SK-N-MC (cell line): Measurements from ENCODE around the gene DPEP2.
"Not testable (repeated sequence)": the region's sequence is repeated elsewhere in the genome, so short reads cannot be mapped to it uniquely, and the experiment has no call there.

Experiments used
- DNase-seq: peaks from one replicate; pipeline ENCODE4 v3.0.0-alpha.2; 2011; ENCODE audit warnings: low read depth, low spot score
- H3K27ac ChIP-seq: fragments of 200-600 bp; sonication (generic); 2 replicates; pipeline ENCODE4 v1.5.1; 2016; ENCODE audit warnings: mixed run types
- H3K36me3 ChIP-seq: fragments of 200-600 bp; sonication (generic); 2 replicates; pipeline ENCODE4 v1.6.1; 2017; ENCODE audit warnings: antibody characterized with exemption, low read length, mixed read lengths; ENCODE audit not compliant: insufficient read depth
- H3K4me3 ChIP-seq: fragments of 200-600 bp; sonication (generic); 2 replicates; pipeline ENCODE4 v1.5.1; 2016
- H3K9ac ChIP-seq: fragments of 200-600 bp; sonication (generic); 2 replicates; pipeline ENCODE4 v1.8.0; 2017; ENCODE audit warnings: mixed run types, mixed read lengths; ENCODE audit not compliant: insufficient read length
- H3K9me3 ChIP-seq: fragments of 200-600 bp; sonication (generic); 2 replicates; pipeline ENCODE4 v1.6.1; 2017; ENCODE audit warnings: low read depth, mild to moderate bottlenecking, antibody characterized with exemption, low read length, moderate library complexity, mixed read lengths
- EZH2 ChIP-seq: fragments of 200-600 bp; sonication (generic); IDR thresholded peaks from one replicate; pipeline ENCODE4 v1.6.1; 2017; ENCODE audit warnings: antibody characterized with exemption
- FOXP2 ChIP-seq: optimal IDR thresholded peaks from 2 replicates; pipeline ENCODE3; 2011; ENCODE audit warnings: mild to moderate bottlenecking, moderate library complexity; ENCODE audit not compliant: insufficient read depth; ENCODE audit errors: extremely low read length, control extremely low read depth
- POLR2AphosphoS5 ChIP-seq: IDR thresholded peaks from 2 replicates; pipeline ENCODE4 v1.6.1; 2012; ENCODE audit warnings: mild to moderate bottlenecking, low read depth, low read length, borderline replicate concordance

DPEP2 gene

DNA sequence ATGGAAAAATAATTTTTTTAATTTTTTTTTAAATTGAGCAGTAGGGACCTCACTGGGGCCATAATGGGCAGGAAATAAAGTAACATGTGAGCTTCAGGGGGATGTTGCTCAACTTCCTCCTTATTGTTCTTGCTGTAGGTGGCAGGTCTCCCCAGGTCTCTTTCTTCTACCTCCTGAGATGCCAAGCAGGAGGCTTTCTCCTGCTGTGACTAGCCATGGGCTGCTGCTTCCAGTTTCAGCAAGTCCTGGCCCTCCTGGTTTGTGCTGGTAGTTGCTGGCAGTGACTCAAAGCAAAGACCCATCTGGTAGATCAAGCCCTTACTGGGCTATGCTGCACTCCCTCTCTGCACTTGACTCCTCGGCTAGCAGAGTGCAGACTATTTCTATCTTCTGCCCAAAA is 14.2 kb upstream of the DPEP2 start:
- DNase-seq: no peak
- H3K9ac ChIP-seq: no peak overlapping the region
- H3K9me3 ChIP-seq: no peaks in the 10 kb centered on the region
- H3K4me3 ChIP-seq: no peak overlapping the region
- TF ChIP-seq EZH2 (no peak), FOXP2 (no peak), POLR2AphosphoS5 (no peak)
- no peaks in the 10 kb centered on the region for H3K36me3 ChIP-seq
- no peak overlapping the region for H3K27ac ChIP-seq

DNA sequence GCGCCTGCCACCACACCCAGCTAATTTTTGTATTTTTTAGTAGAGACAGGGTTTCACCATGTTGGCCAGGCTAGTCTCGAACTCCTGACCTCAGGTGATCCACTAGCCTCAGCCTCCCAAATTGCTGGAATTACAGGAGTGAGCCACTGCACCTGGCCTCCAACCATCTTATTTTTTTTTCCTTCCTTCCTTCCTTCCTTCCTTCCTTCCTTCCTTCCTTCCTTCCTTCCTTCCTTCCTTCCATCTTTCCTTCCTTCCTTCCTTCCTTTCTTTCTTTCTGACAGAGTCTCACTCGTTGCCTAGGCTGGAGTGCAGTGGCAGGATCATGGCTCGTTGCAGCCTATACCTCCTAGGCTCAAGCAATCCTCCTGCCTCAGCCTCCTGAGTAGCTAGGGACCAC is 10.6 kb upstream of the DPEP2 start:
- H3K36me3 ChIP-seq, H3K4me3 ChIP-seq, DNase-seq, H3K9ac ChIP-seq, H3K9me3 ChIP-seq, H3K27ac ChIP-seq: not testable (repeated sequence)

DNA sequence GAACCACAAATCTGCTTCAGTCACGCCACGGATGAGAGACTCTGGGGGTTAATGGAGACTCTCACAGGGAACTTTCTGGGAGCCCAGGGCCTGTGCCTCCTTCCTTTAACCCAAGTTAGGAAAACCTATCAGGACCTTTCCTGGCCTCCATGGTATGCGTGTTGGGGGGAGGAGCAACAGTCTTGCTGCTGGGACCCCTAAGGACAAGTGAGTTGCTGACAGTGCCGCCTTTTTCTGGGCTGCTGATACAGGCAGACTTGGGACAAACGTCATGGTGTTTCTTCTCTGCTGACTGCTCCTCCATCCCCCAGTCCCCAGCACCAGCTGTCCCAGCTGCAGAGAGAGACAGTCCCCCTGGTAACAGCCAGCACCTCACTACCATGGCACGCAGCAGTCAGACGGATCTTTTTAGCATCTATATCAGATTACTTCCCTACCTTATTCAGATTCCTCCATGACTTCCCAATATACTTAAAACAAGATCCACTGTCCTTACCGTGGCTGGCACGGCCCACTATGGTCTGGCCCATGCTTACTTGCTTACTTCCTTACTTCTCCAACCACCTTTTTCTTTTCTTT is 10.0 kb upstream of the DPEP2 start:
- DNase-seq: no peak
- Histone ChIP-seq H3K27ac (no peak overlapping the region), H3K9ac (no peak overlapping the region), H3K36me3 (no peaks in the 10 kb centered on the region), H3K4me3 (no peak overlapping the region), H3K9me3 (no peaks in the 10 kb centered on the region)
- TF ChIP-seq FOXP2 (no peak), POLR2AphosphoS5 (no peak), EZH2 (no peak)

GRCh38 chr16:68005786-68006286 is 6.6 kb upstream of the DPEP2 start:
- no peaks in the 10 kb centered on the region for H3K36me3 ChIP-seq
- no peak overlapping the region for H3K9ac ChIP-seq
- DNase-seq: no peak
- no peak for TF ChIP-seq FOXP2
- no peak for TF ChIP-seq EZH2
- TF ChIP-seq POLR2AphosphoS5: no peak
- no peak overlapping the region for H3K4me3 ChIP-seq
- no peak overlapping the region for H3K27ac ChIP-seq
- no peaks in the 10 kb centered on the region for H3K9me3 ChIP-seq

GRCh38 chr16:68005211-68005610 is 5.9 kb upstream of the DPEP2 start:
- no peak for DNase-seq
- no peaks in the 10 kb centered on the region for H3K36me3 ChIP-seq
- no peak overlapping the region for H3K4me3 ChIP-seq
- no peaks in the 10 kb centered on the region for H3K9me3 ChIP-seq
- no peak overlapping the region for H3K9ac ChIP-seq
- H3K27ac ChIP-seq: no peak overlapping the region
- TF ChIP-seq FOXP2: no peak
- TF ChIP-seq POLR2AphosphoS5: no peak
- no peak for TF ChIP-seq EZH2

- no peak for TF ChIP-seq FOXP2
- TF ChIP-seq POLR2AphosphoS5: no peak
- H3K36me3 ChIP-seq: no peaks in the 10 kb centered on the region
- H3K9ac ChIP-seq: no peak overlapping the region
Observed at GRCh38 chr16:68003031-68003430, 3.7 kb upstream of the DPEP2 start.

DNA sequence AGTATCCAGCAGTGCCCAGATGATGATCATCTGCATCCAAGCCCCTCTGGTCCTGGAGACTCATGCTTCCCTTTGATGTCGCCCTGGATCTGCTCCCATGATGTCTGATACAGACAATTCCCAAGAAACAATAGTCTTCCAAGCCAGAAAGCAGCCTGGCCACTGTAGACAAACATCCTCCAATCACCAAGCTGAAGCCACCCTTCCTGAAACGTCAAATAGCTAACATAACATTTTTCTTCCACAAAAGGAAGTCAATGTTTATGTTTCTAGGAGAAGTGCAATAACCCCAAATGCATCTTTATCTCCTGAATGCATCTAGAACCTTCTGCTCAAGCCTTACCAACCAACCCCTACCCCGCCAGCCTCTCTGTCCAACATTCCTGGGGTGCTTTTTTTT is 1.2 kb upstream of the DPEP2 start:
- DNase-seq: no peak
- Histone ChIP-seq H3K9ac (no peak overlapping the region), H3K36me3 (no peaks in the 10 kb centered on the region), H3K27ac (no peak overlapping the region), H3K4me3 (no peak overlapping the region), H3K9me3 (no peaks in the 10 kb centered on the region)
- TF ChIP-seq EZH2: no peak
- TF ChIP-seq POLR2AphosphoS5: no peak
- no peak for TF ChIP-seq FOXP2

More at GRCh38 chr16:68003031-68003430, 3.7 kb upstream of the DPEP2 start:
- H3K27ac ChIP-seq: no peak overlapping the region
- no peaks in the 10 kb centered on the region for H3K9me3 ChIP-seq
- no peak overlapping the region for H3K4me3 ChIP-seq
- no peak for DNase-seq

- Histone ChIP-seq H3K9ac (no peak overlapping the region), H3K4me3 (no peak overlapping the region), H3K27ac (no peak overlapping the region), H3K36me3 (no peaks in the 10 kb centered on the region), H3K9me3 (no peaks in the 10 kb centered on the region)
- TF ChIP-seq EZH2 (no peak), POLR2AphosphoS5 (no peak)
- DNase-seq: no peak
Observed at GRCh38 chr16:67999985-68000384, 701 bp upstream of the DPEP2 start.

GRCh38 chr16:67998231-67998778 is 979 bp downstream of the DPEP2 start:
- H3K9ac ChIP-seq, H3K36me3 ChIP-seq, H3K4me3 ChIP-seq, DNase-seq, H3K27ac ChIP-seq, H3K9me3 ChIP-seq: not testable (repeated sequence)
